Epidermal melanocyte (primary cell): Measurements from ENCODE around the gene PNLIPRP1.

Experiments used
- DNase-seq: peaks from one replicate; pipeline ENCODE4 v3.0.0; 2011; ENCODE audit warnings: low spot score; ENCODE audit not compliant: insufficient read length

Gene PNLIPRP1

DNA sequence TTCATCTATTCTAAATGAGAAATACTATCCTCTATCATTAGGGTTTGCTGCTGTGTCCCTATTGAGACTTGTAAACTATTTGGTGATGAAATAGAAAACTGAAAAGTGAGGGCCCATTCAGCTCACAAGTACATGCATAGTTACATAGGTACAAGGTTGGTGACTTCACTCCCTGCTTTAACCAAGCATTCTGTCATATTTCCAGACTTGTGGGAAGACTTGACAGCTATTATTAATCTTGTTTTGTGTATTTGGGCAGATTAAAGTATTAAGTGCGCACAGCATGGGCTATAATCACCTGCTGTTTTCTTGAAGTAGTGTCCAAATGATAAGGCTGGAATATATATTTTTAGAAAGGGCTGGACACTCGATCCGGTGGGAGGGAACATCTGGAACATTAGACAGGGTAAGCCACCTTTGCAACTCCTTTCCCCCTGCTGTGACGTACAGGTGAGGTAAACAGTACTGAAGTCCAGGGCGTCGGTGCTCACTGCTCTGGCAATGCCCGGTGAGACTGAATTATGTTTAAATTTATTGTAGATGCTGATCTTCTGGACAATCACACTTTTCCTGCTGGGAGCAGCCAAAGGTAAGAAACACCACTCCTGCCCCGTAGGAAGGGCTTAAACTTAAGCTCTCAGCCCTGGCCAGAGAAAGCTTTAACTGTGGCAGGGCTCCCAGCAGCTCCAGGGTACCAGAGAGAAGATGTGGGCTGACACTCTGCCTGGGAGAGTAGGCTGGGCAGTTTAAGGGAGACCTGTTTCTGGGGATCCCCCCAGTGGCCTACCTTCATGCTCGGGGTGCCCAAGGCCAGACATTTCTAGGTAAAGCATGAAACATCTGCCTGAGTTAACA is at the start of gene PNLIPRP1:
TSS of gene PNLIPRP1 (plus strand) at position 370 of the 855 bp plus-strand sequence. CDS start at position 541, 171 bp downstream.
- DNase-seq: no peak

GRCh38 chr10:116542007-116542677 is 48.6 kb upstream of the PNLIPRP1 start:
- no peak for DNase-seq

GRCh38 chr10:116545122-116545521 is 45.6 kb upstream of the PNLIPRP1 start:
- no peak for DNase-seq

GRCh38 chr10:116545756-116546155 is 45.0 kb upstream of the PNLIPRP1 start, which contains the start of gene PNLIP:
Gene PNLIP, plus strand, starts transcription at chr10:116545931. Its CDS starts 162 bp downstream, at chr10:116546093.
- no peak for DNase-seq

GRCh38 chr10:116548301-116548700 is 42.5 kb upstream of the PNLIPRP1 start:
- DNase-seq: no peak

- DNase-seq: no peak
Measured at GRCh38 chr10:116553378-116553980, 37.3 kb upstream of the PNLIPRP1 start.

GRCh38 chr10:116554628-116555027 is 36.1 kb upstream of the PNLIPRP1 start:
- DNase-seq: no peak

DNA sequence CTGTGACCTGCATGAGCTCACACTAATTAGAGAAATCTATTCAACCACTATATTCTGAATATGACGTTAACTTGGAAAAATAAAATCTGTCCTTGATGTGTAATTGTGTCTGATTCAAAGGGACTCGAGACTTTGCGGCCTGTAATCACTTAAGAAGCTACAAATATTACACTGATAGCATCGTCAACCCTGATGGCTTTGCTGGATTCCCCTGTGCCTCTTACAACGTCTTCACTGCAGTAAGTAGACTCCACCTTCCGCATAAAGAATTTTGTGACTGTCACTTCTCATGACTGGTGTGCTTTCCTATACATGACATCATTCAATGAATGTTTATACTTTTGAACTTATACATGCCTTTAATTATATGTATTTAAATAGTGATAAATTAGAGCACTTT is 34.9 kb upstream of the PNLIPRP1 start:
- no peak for DNase-seq

GRCh38 chr10:116557305-116557880 is 33.4 kb upstream of the PNLIPRP1 start:
- no peak for DNase-seq

- no peak for DNase-seq
Measured at GRCh38 chr10:116565534-116565933, 25.2 kb upstream of the PNLIPRP1 start.

GRCh38 chr10:116566932-116567331 is 23.8 kb upstream of the PNLIPRP1 start:
- no peak for DNase-seq

DNA sequence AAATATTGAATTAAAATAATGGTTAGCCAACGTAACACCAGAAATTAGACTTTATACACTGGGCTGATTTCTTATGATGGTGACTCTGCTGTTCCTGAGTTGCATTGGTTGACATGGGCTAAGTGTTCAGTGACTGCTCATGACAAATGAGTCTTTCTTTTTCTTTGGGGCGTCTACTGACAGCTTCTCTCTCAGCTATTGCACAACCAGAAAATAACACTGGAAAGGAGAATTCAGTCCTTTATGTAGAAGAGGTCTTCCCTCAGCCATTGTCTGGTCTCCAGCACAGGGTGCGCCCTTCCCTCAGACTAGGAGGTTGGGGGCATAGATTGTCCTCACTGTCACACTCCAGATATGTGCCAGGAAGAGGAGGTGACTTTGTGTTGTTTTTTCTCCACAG is 23.4 kb upstream of the PNLIPRP1 start:
- no peak for DNase-seq

DNA sequence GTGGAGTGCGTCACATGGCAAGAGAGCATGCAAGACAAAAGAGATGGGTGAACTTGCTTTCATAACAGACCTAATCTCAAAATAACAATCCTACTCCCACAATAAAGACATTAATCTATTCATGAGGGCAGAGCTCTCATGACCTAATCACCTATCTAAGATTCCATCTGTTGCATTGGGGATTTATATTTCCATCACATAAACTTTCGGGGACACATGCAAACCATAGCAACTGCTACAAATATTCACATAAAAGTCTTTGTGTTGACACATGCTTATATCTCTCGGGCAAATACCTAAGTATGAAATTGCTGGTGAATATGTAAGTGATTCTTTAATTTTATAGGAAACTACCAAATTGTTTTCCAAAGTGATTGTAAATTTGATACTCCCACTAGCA is 16.0 kb upstream of the PNLIPRP1 start:
- no peak for DNase-seq

GRCh38 chr10:116587878-116588591 is 2.7 kb upstream of the PNLIPRP1 start:
- no peak for DNase-seq

GRCh38 chr10:116588995-116589394 is 1.8 kb upstream of the PNLIPRP1 start:
- DNase-seq: no peak

GRCh38 chr10:116589926-116590325 is 833 bp upstream of the PNLIPRP1 start:
- DNase-seq: no peak

- DNase-seq: no peak
Measured at GRCh38 chr10:116593139-116593740, 2.5 kb downstream of the PNLIPRP1 start.

- no peak for DNase-seq
Measured at GRCh38 chr10:116594525-116595035, 3.8 kb downstream of the PNLIPRP1 start.

GRCh38 chr10:116596062-116596461 is 5.3 kb downstream of the PNLIPRP1 start:
- DNase-seq: no peak

GRCh38 chr10:116597543-116597942 is 6.8 kb downstream of the PNLIPRP1 start:
- DNase-seq: no peak
